Muscle layer of duodenum (tissue), 2 donors: ENCODE data around the gene TRAK1.

ENCODE experiments used
- H3K27ac ChIP-seq: one replicate; pipeline ENCODE4 v1.7.0; 2013; ENCODE audit warnings: mild to moderate bottlenecking, low read length
- H3K27me3 ChIP-seq: one replicate; pipeline ENCODE4 v1.7.0; 2013; ENCODE audit warnings: low read depth, mild to moderate bottlenecking, control low read depth, low read length
- H3K36me3 ChIP-seq, 2 donors: one replicate each; pipeline ENCODE4 v1.7.0; 2013; ENCODE audit warnings: low read length in 2 of 2, control low read depth in 1 of 2, mild to moderate bottlenecking in 1 of 2; ENCODE audit not compliant: insufficient read depth in 2 of 2, control insufficient read depth in 1 of 2
- H3K4me1 ChIP-seq, 2 donors: one replicate each; pipeline ENCODE4 v1.7.0; 2013; ENCODE audit warnings: low read length in 2 of 2, mild to moderate bottlenecking in 2 of 2, control low read depth in 1 of 2, moderate library complexity in 1 of 2; ENCODE audit not compliant: insufficient read depth in 2 of 2, control insufficient read depth in 1 of 2
- H3K4me3 ChIP-seq, 2 donors: one replicate each; pipeline ENCODE4 v1.7.0; 2013; ENCODE audit warnings: low read length in 2 of 2, low read depth in 1 of 2, mild to moderate bottlenecking in 1 of 2
- H3K9me3 ChIP-seq, 2 donors: one replicate each; pipeline ENCODE4 v1.7.0; 2013; ENCODE audit warnings: low read length in 2 of 2, control low read depth in 1 of 2, mild to moderate bottlenecking in 1 of 2; ENCODE audit not compliant: control insufficient read depth in 1 of 2
- donor health status: healthy.

The TRAK1 gene

GRCh38 chr3:42055291-42055690 lies 35.9 kb upstream of the TRAK1 start:
- no peaks in the 10 kb centered on the region for H3K27me3 ChIP-seq
- H3K9me3 ChIP-seq = no peaks in the 10 kb centered on the region
- no peaks in the 10 kb centered on the region for H3K36me3 ChIP-seq
- H3K27ac ChIP-seq = no peak overlapping the region
- H3K4me1 ChIP-seq = peaks cover 16 to 27% of the 10 kb centered on the region in 2 donors
- no peak overlapping the region for H3K4me3 ChIP-seq

DNA sequence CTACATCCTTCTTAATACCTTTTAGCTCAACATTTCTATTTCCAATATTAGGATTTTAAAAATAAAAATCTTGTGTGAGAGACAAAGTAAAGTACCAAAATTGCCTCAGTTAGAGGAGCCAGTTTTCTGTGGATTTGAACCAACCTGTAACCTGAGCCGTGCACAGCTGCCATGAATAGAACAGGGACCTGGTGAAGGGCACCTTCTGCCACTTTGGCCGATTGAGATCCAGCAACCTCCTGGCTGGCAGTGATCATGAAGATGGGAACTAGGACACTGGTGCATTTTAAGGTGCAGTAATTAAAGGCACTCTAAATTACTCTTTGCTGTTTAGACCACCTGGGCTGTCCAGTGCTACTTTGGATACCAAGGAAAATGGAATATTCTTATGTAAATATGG lies 34.3 kb upstream of the TRAK1 start:
- H3K27ac ChIP-seq = no peak overlapping the region
- no peaks in the 10 kb centered on the region for H3K36me3 ChIP-seq
- no peaks in the 10 kb centered on the region for H3K9me3 ChIP-seq
- no peak overlapping the region for H3K4me3 ChIP-seq
- H3K4me1 ChIP-seq = peaks cover 14 to 33% of the 10 kb centered on the region in 2 donors
- H3K27me3 ChIP-seq = no peaks in the 10 kb centered on the region

- Histone ChIP-seq H3K36me3 (no peaks in the 10 kb centered on the region), H3K9me3 (no peaks in the 10 kb centered on the region), H3K4me1 (peaks cover 16 to 33% of the 10 kb centered on the region in 2 donors), H3K27ac (peak overlapping the region; percentile 3), H3K27me3 (no peaks in the 10 kb centered on the region), H3K4me3 (no peak overlapping the region)
These were observed 33.5 kb upstream of the TRAK1 start for GRCh38 chr3:42057561-42058211.

DNA sequence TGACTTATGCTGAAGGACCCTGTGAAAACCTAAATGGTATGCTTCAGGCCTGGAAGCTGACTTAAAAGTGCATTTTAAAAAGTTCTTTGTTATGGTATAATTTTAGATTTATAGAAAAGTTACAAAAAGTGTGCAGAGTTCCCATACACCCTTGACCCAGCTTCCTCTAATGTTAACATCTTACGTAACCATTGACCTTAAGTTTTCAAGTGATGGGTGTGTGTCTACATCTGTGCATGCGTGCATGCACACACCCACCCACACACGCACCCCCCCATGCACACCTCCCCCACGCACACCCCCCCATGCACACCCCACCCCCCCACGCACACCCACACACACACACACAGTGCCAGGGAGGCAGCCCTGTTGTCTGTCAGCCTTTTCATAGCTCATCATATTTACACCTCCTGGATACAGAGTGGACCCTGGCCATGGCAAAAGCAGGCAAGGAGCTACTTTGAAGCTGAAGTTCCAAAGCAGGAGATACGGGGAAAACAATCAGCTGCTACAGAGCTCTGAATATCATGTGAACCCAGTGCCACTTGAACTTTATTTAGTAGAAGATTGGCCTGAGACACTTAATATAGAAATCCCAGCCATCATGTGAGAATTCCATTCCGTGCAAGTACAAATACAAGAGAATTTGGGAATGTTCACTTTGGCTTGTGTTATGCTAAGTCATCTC lies 30.0 kb upstream of the TRAK1 start:
- Histone ChIP-seq H3K4me3 (peak overlapping the region in 1 of 2 donors; percentile 16), H3K4me1 (peaks cover 13 to 34% of the 10 kb centered on the region in 2 donors), H3K27me3 (no peaks in the 10 kb centered on the region), H3K9me3 (no peaks in the 10 kb centered on the region), H3K36me3 (no peaks in the 10 kb centered on the region), H3K27ac (peak overlapping the region; percentile 83)

DNA sequence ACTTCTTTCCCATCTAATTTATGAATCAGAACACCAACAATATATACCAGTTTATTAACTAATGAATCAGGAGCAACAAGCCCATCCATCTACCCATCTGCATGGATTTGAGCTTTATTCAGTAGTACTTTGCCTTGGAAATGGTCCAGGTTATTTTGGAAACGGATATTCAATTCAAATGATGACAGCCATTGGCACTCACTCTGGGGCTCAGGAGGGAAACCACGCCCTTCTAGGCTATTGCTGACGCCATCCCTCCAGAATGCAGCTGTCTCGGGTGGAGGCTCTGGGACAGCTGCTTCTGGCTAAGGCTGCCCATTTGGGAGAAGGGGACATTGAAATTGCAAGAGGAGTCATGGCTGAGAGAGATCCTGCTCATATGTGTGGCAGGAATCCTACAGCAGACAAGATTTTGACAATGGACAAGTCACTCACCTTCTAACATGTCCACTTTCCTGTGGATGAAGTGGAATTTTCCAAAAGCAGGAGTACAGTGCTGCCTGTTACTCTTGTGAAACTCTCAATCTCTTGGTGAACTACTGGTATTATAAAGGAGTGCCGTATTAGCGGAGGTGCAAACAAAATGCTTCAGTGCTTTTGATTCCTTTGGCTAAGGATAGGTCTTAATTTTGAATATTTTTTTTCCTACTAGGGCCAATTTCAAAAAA lies 29.3 kb upstream of the TRAK1 start:
- no peaks in the 10 kb centered on the region for H3K9me3 ChIP-seq
- H3K4me1 ChIP-seq = peaks cover 20 to 40% of the 10 kb centered on the region in 2 donors
- H3K4me3 ChIP-seq = peak overlapping the region; percentile 16 to 33
- peak overlapping the region; percentile 83 for H3K27ac ChIP-seq
- no peaks in the 10 kb centered on the region for H3K27me3 ChIP-seq
- no peaks in the 10 kb centered on the region for H3K36me3 ChIP-seq

- peaks cover 23 to 41% of the 10 kb centered on the region in 2 donors for H3K4me1 ChIP-seq
- no peak overlapping the region for H3K4me3 ChIP-seq
- no peaks in the 10 kb centered on the region for H3K36me3 ChIP-seq
- H3K9me3 ChIP-seq = no peaks in the 10 kb centered on the region
- H3K27ac ChIP-seq = peak overlapping the region; percentile 83
- no peaks in the 10 kb centered on the region for H3K27me3 ChIP-seq
These were observed 28.7 kb upstream of the TRAK1 start for GRCh38 chr3:42062464-42062863.

GRCh38 chr3:42063888-42064287 lies 27.3 kb upstream of the TRAK1 start:
- Histone ChIP-seq H3K27ac (peak overlapping the region; percentile 83), H3K9me3 (no peaks in the 10 kb centered on the region), H3K27me3 (no peaks in the 10 kb centered on the region), H3K4me3 (no peak overlapping the region), H3K4me1 (peaks cover 23 to 52% of the 10 kb centered on the region in 2 donors), H3K36me3 (no peaks in the 10 kb centered on the region)

GRCh38 chr3:42066516-42067181 lies 24.5 kb upstream of the TRAK1 start:
- Histone ChIP-seq H3K4me1 (peaks cover 30 to 62% of the 10 kb centered on the region in 2 donors), H3K27me3 (no peaks in the 10 kb centered on the region), H3K4me3 (peak overlapping the region in 1 of 2 donors; percentile 31)

GRCh38 chr3:42067326-42067725 lies 23.8 kb upstream of the TRAK1 start:
- H3K4me1 ChIP-seq = peaks cover 30 to 62% of the 10 kb centered on the region in 2 donors
- no peaks in the 10 kb centered on the region for H3K27me3 ChIP-seq
- H3K4me3 ChIP-seq = no peak overlapping the region
- H3K9me3 ChIP-seq = no peaks in the 10 kb centered on the region
- H3K27ac ChIP-seq = peak overlapping the region; percentile 94
- H3K36me3 ChIP-seq = no peaks in the 10 kb centered on the region

More at GRCh38 chr3:42066516-42067181, 24.5 kb upstream of the TRAK1 start:
- Histone ChIP-seq H3K27ac (peak overlapping the region; percentile 94), H3K36me3 (no peaks in the 10 kb centered on the region), H3K9me3 (no peaks in the 10 kb centered on the region)

- H3K27ac ChIP-seq = peak overlapping the region; percentile 94
- H3K9me3 ChIP-seq = no peaks in the 10 kb centered on the region
- no peaks in the 10 kb centered on the region for H3K36me3 ChIP-seq
- no peaks in the 10 kb centered on the region for H3K27me3 ChIP-seq
- no peak overlapping the region for H3K4me3 ChIP-seq
- H3K4me1 ChIP-seq = peaks cover 40 to 66% of the 10 kb centered on the region in 2 donors
These were observed 22.7 kb upstream of the TRAK1 start for GRCh38 chr3:42068303-42069088.
